ENCODE measurements around the gene ABITRAM. TPM values are rescaled to one million over a fixed set of nuclear protein-coding genes. Genes with fewer than 3 reads are reported as not detected.

The ABITRAM gene
- total RNA-seq, 1 experiment from 2014 or later = 13.4 TPM

DNA sequence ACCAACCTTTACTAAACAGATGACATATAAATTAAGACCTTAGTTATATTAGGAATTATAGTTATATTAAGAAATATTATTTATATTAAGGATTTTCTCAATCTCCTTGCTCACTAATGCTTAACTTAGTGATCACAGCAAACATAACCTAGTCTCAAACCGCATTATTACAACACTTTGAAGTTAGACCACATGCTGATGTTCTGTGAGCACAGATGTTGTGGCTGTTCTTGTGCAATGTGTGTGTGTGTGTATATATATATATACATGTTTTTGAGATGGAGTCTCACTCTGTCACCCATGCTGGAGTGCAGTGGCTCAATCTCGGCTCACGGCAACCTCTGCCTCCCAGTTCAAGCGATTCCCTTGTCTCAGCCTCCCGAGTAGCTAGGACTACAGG is 20.8 kb upstream of the ABITRAM start:
- intact Hi-C loops (cut with micrococcal nuclease) = no loop called here
- Histone ChIP-seq H3K4me2 (ENCODE audit: low read length) (no peak overlapping the region), H2AFZ (ENCODE audit: low read depth, low read length, poor library complexity, severe bottlenecking) (no peak overlapping the region), H3K79me2 (ENCODE audit: insufficient read depth, low read length) (no peaks in the 10 kb centered on the region), H3K9me2 (ENCODE audit: insufficient read depth) (no peaks in the 10 kb centered on the region), H4K20me1 (ENCODE audit: insufficient read depth) (no peaks in the 10 kb centered on the region), H3K4me1 (ENCODE audit: control insufficient read depth in 1 of 2, insufficient read depth in 2 of 2, low read length in 2 of 2) (no peaks in the 10 kb centered on the region), H3K4me3 (replicated peaks in 1 of 2; ENCODE audit: low read depth in 1 of 2, low read length in 2 of 2) (no peak overlapping the region), H3K36me3 (ENCODE audit: control insufficient read depth in 1 of 2, insufficient read depth in 2 of 2, low read length in 2 of 2) (peaks cover 24 to 43% of the 10 kb centered on the region in 2 experiments), H3K9me3 (ENCODE audit: control insufficient read depth in 1 of 2, insufficient read depth in 1 of 2, low read depth in 1 of 2, low read length in 2 of 2) (no peaks in the 10 kb centered on the region), H3K27ac (ENCODE audit: low read depth, low read length) (no peak overlapping the region), H3K27me3 (ENCODE audit: insufficient read depth, low read length) (no peaks in the 10 kb centered on the region), H3K9ac (ENCODE audit: low read length) (no peak overlapping the region)
- BruUV-seq (replicated peaks) = no TSS peak
- CTCF ChIA-PET = no interaction called here
- TF ChIP-seq SP1 (IDR thresholded peaks at IDR 0.05; ENCODE audit: low read depth) (no peak), MAX (IDR thresholded peaks at IDR 0.05) (no peak), YY1 (IDR thresholded peaks at IDR 0.05; ENCODE audit: extremely low read depth, insufficient replicate concordance, low read depth, low read length) (no peak), ZNF274 (IDR thresholded peaks at IDR 0.05; ENCODE audit: low read depth, low read length) (no peak), JUND (IDR thresholded peaks at IDR 0.05) (no peak), POLR2A (IDR thresholded peaks at IDR 0.05; ENCODE audit: borderline replicate concordance, extremely low read depth, insufficient read depth, insufficient read length) (no peak), ZFX (IDR thresholded peaks at IDR 0.05) (no peak), SIN3A (IDR thresholded peaks at IDR 0.05; ENCODE audit: low read depth) (no peak)
- RAD21 ChIA-PET (ENCODE audit: low non-redundant PET in 1 of 2, low total read pairs in 2 of 2, uncharacterized antibody in 2 of 2, unreplicated experiment in 2 of 2) = no interaction called here
- POLR2A ChIA-PET = no interaction called here
- no peak for ATAC-seq
- DNase-seq (ENCODE audit: low read depth, low spot score) = no peak

- ChIA-PET CTCF (no interaction called here), POLR2A (no interaction called here)
- no peak for TF ChIP-seq EGR1 (IDR thresholded peaks at IDR 0.05; ENCODE audit: low read depth)
- TF ChIP-seq REST (IDR thresholded peaks at IDR 0.05; ENCODE audit: low read depth) = no peak
- no peak for TF ChIP-seq FOSL1 (IDR thresholded peaks at IDR 0.05; ENCODE audit: low read depth)
- TF ChIP-seq SRF (IDR thresholded peaks at IDR 0.05; ENCODE audit: low read depth) = no peak
- no peak for TF ChIP-seq EZH2phosphoT487 (IDR thresholded peaks at IDR 0.05; ENCODE audit: borderline replicate concordance)
- no peak for TF ChIP-seq ZNF274 (IDR thresholded peaks at IDR 0.05; ENCODE audit: low read depth, low read length)
- no peak for TF ChIP-seq POLR2AphosphoS5 (IDR thresholded peaks at IDR 0.05; ENCODE audit: low read depth, low read length)
- TF ChIP-seq, protein P1, sequence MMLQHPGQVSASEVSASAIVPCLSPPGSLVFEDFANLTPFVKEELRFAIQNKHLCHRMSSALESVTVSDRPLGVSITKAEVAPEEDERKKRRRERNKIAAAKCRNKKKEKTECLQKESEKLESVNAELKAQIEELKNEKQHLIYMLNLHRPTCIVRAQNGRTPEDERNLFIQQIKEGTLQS (IDR thresholded peaks at IDR 0.05) = no peak
- TF ChIP-seq CBX3 (IDR thresholded peaks at IDR 0.05; ENCODE audit: low read depth) = no peak
- TF ChIP-seq EZH2 (IDR thresholded peaks at IDR 0.05) = no peak
- TF ChIP-seq, protein P2, sequence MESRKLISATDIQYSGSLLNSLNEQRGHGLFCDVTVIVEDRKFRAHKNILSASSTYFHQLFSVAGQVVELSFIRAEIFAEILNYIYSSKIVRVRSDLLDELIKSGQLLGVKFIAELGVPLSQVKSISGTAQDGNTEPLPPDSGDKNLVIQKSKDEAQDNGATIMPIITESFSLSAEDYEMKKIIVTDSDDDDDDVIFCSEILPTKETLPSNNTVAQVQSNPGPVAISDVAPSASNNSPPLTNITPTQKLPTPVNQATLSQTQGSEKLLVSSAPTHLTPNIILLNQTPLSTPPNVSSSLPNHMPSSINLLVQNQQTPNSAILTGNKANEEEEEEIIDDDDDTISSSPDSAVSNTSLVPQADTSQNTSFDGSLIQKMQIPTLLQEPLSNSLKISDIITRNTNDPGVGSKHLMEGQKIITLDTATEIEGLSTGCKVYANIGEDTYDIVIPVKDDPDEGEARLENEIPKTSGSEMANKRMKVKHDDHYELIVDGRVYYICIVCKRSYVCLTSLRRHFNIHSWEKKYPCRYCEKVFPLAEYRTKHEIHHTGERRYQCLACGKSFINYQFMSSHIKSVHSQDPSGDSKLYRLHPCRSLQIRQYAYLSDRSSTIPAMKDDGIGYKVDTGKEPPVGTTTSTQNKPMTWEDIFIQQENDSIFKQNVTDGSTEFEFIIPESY (IDR thresholded peaks at IDR 0.05; ENCODE audit: extremely low read depth, insufficient replicate concordance, low read length) = no peak
These were observed 14.7 kb upstream of the ABITRAM start for GRCh38 chr9:108919517-108919916.

More at GRCh38 chr9:108919517-108919916, 14.7 kb upstream of the ABITRAM start:
- H4K20me1 ChIP-seq (ENCODE audit: insufficient read depth) = no peaks in the 10 kb centered on the region
- ATAC-seq (no peak), DNase-seq (ENCODE audit: low read depth, low spot score) (no peak)
- H3K9me2 ChIP-seq (ENCODE audit: insufficient read depth) = no peaks in the 10 kb centered on the region
- H3K36me3 ChIP-seq (ENCODE audit: control insufficient read depth in 1 of 2, insufficient read depth in 2 of 2, low read length in 2 of 2) = peaks cover 18 to 24% of the 10 kb centered on the region in 2 experiments
- RAD21 ChIA-PET (ENCODE audit: low non-redundant PET in 1 of 2, low total read pairs in 2 of 2, uncharacterized antibody in 2 of 2, unreplicated experiment in 2 of 2) = no interaction called here
- no peaks in the 10 kb centered on the region for H3K79me2 ChIP-seq (ENCODE audit: insufficient read depth, low read length)
- H3K4me2 ChIP-seq (ENCODE audit: low read length) = no peak overlapping the region
- H3K4me1 ChIP-seq (ENCODE audit: control insufficient read depth in 1 of 2, insufficient read depth in 2 of 2, low read length in 2 of 2) = no peaks in the 10 kb centered on the region
- no TSS peak for BruUV-seq (replicated peaks)
- no peak overlapping the region for H3K9ac ChIP-seq (ENCODE audit: low read length)
- H3K9me3 ChIP-seq (ENCODE audit: control insufficient read depth in 1 of 2, insufficient read depth in 1 of 2, low read depth in 1 of 2, low read length in 2 of 2) = no peaks in the 10 kb centered on the region
- no peak overlapping the region for H3K4me3 ChIP-seq (replicated peaks in 1 of 2; ENCODE audit: low read depth in 1 of 2, low read length in 2 of 2)
- H3K27ac ChIP-seq (ENCODE audit: low read depth, low read length) = no peak overlapping the region
- no peak overlapping the region for H2AFZ ChIP-seq (ENCODE audit: low read depth, low read length, poor library complexity, severe bottlenecking)
- intact Hi-C loops (cut with micrococcal nuclease) = no loop called here
- H3K27me3 ChIP-seq (ENCODE audit: insufficient read depth, low read length) = no peaks in the 10 kb centered on the region

Data from HCT116 (cell line).